ENCODE data around the gene ATP11A. TPM values are rescaled to one million over a fixed set of nuclear protein-coding genes. Genes with fewer than 3 reads are reported as not detected.

ATP11A gene
- total and polyA plus RNA-seq, 9 of the 15 experiments (the other 6 are each of a cell fraction or from before 2014, with no cell fraction given): 0.38 to 34.2 (median 4.2) TPM

DNA sequence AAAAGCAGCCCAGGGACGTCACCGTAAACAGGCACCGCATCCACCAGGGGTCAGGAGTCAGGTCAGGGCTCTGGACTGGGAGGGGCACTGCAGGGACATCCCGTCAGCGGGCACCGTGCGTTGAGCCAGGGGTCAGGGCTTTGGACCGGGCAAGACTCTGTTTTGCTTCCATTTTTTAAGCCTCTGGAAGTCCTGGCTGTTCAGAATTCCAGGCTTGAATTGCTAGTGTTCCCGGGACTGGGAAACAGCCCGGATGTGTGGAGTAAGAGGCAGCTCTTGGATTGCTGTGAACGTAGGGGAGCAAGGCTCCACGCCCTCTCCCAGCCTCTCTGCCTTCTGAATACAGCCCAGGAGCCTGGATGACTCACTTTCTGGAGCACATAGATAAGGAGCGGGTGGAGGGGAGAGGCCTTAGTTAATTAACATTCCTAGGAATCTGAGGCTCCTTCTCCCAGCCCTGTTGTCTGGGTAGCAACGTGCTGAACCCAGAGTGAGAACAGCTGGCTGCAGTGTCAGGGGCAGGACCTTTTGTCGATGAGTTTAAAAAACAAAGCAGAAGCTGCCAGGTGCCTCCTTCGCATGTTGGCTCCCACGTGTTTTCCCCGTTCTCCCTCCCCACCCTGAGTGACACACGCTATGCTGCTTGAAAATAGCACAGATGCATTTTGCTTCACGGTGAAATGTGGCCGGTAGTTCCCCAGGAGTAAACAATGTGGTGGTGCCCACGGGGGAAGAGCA lies 21.9 kb downstream of the ATP11A start (continued):
- TF ChIP-seq RAD21 (CRISPR knock-in tag; conservative IDR thresholded peaks at IDR 0.05 in 1 of 2, IDR thresholded peaks at IDR 0.05 in 1 of 2) (no peak; a peak in 1 of 4 replicates), ZNF384 (IDR thresholded peaks at IDR 0.05; ENCODE audit: low read depth, low read length) (peak; percentile 96), TEAD4 (IDR thresholded peaks at IDR 0.05; ENCODE audit: low read length) (peak; percentile 96), TEAD4 (CRISPR knock-in tag; IDR thresholded peaks at IDR 0.05; ENCODE audit: borderline replicate concordance) (no peak), TAF9B (IDR thresholded peaks at IDR 0.05; ENCODE audit: partially characterized antibody) (peak; percentile 91), MEIS2 (IDR thresholded peaks at IDR 0.05; ENCODE audit: partially characterized antibody) (peak; percentile 31), ZNF354B (CRISPR knock-in tag; IDR thresholded peaks at IDR 0.05) (no peak), TBP (optimal IDR thresholded peaks at IDR 0.05; ENCODE audit: low read depth, low read length) (no peak), MTA2 (IDR thresholded peaks at IDR 0.05; ENCODE audit: low read depth) (peak; percentile 85), GTF2A2 (tag; IDR thresholded peaks at IDR 0.05) (no peak), ZBED1 (IDR thresholded peaks at IDR 0.05) (no peak), RFX1 (IDR thresholded peaks at IDR 0.05) (peak; percentile 70), KHSRP (IDR thresholded peaks at IDR 0.05) (no peak), KLF1 (tag; IDR thresholded peaks at IDR 0.05) (no peak), L3MBTL2 (IDR thresholded peaks at IDR 0.05) (peak; percentile 96), ZNF3 (CRISPR knock-in tag; IDR thresholded peaks at IDR 0.05) (no peak), ZNF165 (CRISPR knock-in tag; IDR thresholded peaks at IDR 0.05; ENCODE audit: borderline replicate concordance) (no peak), NCOA6 (IDR thresholded peaks at IDR 0.05) (no peak), DMBX1 (CRISPR knock-in tag; IDR thresholded peaks at IDR 0.05; ENCODE audit: borderline replicate concordance) (peak; percentile 69; the same call in 1 of the 2 replicates)
- TF ChIP-seq, protein P1, sequence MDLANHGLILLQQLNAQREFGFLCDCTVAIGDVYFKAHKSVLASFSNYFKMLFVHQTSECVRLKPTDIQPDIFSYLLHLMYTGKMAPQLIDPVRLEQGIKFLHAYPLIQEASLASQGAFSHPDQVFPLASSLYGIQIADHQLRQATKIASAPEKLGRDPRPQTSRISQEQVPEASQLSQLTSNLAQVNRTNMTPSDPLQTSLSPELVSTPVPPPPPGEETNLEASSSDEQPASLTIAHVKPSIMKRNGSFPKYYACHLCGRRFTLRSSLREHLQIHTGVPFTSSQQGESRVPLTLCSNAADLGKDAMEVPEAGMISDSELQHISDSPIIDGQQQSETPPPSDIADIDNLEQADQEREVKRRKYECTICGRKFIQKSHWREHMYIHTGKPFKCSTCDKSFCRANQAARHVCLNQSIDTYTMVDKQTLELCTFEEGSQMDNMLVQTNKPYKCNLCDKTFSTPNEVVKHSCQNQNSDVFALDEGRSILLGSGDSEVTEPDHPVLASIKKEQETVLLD (IDR thresholded peaks at IDR 0.05): no peak
- TF ChIP-seq, protein P2, sequence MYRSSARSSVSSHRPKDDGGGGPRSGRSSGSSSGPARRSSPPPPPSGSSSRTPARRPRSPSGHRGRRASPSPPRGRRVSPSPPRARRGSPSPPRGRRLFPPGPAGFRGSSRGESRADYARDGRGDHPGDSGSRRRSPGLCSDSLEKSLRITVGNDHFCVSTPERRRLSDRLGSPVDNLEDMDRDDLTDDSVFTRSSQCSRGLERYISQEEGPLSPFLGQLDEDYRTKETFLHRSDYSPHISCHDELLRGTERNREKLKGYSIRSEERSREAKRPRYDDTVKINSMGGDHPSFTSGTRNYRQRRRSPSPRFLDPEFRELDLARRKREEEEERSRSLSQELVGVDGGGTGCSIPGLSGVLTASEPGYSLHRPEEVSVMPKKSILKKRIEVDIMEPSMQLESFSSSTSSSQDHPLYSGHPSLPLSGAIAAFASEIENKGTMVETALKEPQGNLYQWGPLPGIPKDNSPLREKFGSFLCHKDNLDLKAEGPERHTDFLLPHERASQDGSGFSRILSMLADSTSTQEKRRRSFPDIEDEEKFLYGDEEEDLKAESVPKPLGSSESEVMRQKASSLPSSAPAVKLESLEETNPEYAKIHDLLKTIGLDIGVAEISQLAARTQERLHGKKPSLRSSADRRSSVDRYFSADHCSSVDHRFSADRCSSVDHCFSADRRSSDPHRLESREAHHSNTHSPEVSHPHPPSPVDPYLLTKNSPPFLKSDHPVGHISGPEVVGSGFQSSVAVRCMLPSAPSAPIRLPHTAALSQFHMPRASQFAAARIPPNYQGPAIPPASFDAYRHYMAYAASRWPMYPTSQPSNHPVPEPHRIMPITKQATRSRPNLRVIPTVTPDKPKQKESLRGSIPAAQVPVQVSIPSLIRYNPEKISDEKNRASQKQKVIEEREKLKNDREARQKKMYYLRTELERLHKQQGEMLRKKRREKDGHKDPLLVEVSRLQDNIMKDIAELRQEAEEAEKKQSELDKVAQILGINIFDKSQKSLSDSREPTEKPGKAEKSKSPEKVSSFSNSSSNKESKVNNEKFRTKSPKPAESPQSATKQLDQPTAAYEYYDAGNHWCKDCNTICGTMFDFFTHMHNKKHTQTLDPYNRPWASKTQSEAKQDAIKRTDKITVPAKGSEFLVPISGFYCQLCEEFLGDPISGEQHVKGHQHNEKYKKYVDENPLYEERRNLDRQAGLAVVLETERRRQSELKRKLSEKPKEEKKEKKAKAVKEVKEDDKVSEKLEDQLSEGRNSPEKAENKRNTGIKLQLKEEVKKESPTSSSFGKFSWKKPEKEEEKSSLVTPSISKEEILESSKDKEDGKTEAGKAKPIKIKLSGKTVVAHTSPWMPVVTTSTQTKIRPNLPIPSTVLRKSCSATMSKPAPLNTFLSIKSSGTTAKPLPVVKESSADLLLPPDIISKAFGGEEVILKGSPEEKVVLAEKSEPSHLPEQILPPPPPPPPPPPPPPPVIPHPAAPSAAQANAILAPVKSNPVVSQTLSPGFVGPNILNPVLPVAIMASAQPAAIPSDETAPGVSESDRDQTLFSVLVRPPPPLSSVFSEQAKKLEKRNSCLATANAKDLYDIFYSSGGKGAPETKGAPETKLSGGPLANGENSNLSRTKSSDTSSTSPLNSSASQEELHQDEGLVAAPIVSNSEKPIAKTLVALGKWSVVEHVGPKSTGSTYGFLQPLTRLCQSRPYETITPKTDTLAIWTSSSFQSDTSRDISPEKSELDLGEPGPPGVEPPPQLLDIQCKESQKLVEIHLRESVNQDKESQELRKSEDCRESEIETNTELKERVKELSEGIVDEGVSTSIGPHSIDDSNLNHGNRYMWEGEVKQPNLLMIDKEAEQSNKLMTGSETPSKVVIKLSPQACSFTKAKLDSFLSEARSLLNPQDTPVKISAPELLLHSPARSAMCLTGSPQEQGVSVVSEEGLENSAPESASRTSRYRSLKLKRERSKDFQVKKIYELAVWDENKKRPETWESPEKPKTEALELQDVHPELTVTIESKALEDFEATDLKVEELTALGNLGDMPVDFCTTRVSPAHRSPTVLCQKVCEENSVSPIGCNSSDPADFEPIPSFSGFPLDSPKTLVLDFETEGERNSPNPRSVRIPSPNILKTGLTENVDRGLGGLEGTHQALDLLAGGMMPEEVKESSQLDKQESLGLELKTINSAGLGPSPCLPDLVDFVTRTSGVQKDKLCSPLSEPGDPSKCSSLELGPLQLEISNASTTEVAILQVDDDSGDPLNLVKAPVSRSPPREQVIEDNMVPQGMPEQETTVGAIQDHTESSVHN (IDR thresholded peaks at IDR 0.05; ENCODE audit: borderline replicate concordance in 1 of 2, low read depth in 1 of 2): peak in 1 of 2 experiments; percentile 92; a peak in 2 of 4 replicates
